ENCODE data around the gene FXYD3. TPM values are rescaled to one million over a fixed set of nuclear protein-coding genes. Genes with fewer than 3 reads are reported as not detected.
A peak's percentile ranks its signal among the peaks of the same experiment; 100 is the strongest.

The FXYD3 gene
- total RNA-seq, 2 experiments from 2014 or later, result not detected

GRCh38 chr19:35132254-35132653 lies 16.6 kb downstream of the FXYD3 start:
- intact Hi-C loops (cut with micrococcal nuclease), result no loop called here
- Mint-ChIP-seq H3K27me3 (no peaks in the 10 kb centered on the region), H3K9me3 (no peaks in the 10 kb centered on the region), H3K4me1 (ENCODE audit: low read depth) (peaks cover 3% of the 10 kb centered on the region), H3K36me3 (no peaks in the 10 kb centered on the region), H3K27ac (no peak overlapping the region), H3K4me3 (no peak overlapping the region)
- no peak for DNase-seq
- POLR2A ChIA-PET, result no interaction called here
- CTCF ChIA-PET, result no interaction called here

- ChIA-PET CTCF (interaction anchor here (3.2 to 5.5 kb wide), 3 partner anchors 8 to 66 kb away, joined by 16 to 59 read pairs (median 29); no protein-coding TSS in a partner anchor), POLR2A (no interaction called here)
- intact Hi-C loops (cut with micrococcal nuclease), result no loop called here
- no peaks in the 10 kb centered on the region for H3K9me3 Mint-ChIP-seq
- no peak for DNase-seq
- peaks cover 3% of the 10 kb centered on the region for H3K4me1 Mint-ChIP-seq (ENCODE audit: low read depth)
- no peaks in the 10 kb centered on the region for H3K27me3 Mint-ChIP-seq
- H3K27ac Mint-ChIP-seq, result no peak overlapping the region
- no peaks in the 10 kb centered on the region for H3K36me3 Mint-ChIP-seq
- H3K4me3 Mint-ChIP-seq, result no peak overlapping the region
These were observed 18.2 kb downstream of the FXYD3 start for GRCh38 chr19:35133826-35134225.

GRCh38 chr19:35134601-35135242 lies 19.1 kb downstream of the FXYD3 start, which contains the start of gene LGI4:
TSS of gene LGI4 (minus strand) at chr19:35135059. CDS start at chr19:35134680, 379 bp downstream.
- ChIA-PET POLR2A (no interaction called here), CTCF (interaction anchor here (0.9 to 5.5 kb wide), 12 partner anchors 9 to 117 kb away, joined by 3 to 59 read pairs (median 6); partner anchors contain the start of gene FXYD5)
- Mint-ChIP-seq H3K4me1 (ENCODE audit: low read depth) (peaks cover 3% of the 10 kb centered on the region), H3K36me3 (no peaks in the 10 kb centered on the region), H3K9me3 (no peaks in the 10 kb centered on the region), H3K27me3 (no peaks in the 10 kb centered on the region), H3K27ac (no peak within 1 kb of the TSS), H3K4me3 (no peak within 1 kb of the TSS)
- no peak for DNase-seq
- intact Hi-C loops (cut with micrococcal nuclease), result loop anchor here (1.0 kb wide), 2 partner anchors 20 to 67 kb away; no protein-coding TSS in a partner anchor

- H3K4me1 Mint-ChIP-seq (ENCODE audit: low read depth), result peaks cover 3% of the 10 kb centered on the region
- POLR2A ChIA-PET, result no interaction called here
- DNase-seq, result peak; percentile 82
- intact Hi-C loops (cut with micrococcal nuclease), result loop anchor here (1.0 kb wide), 2 partner anchors 21 to 68 kb away; no protein-coding TSS in a partner anchor
- no peaks in the 10 kb centered on the region for H3K9me3 Mint-ChIP-seq
- no peaks in the 10 kb centered on the region for H3K36me3 Mint-ChIP-seq
- no peak overlapping the region for H3K27ac Mint-ChIP-seq
- H3K27me3 Mint-ChIP-seq, result no peaks in the 10 kb centered on the region
- no peak overlapping the region for H3K4me3 Mint-ChIP-seq
- CTCF ChIA-PET, result interaction anchor here (0.6 to 5.5 kb wide), 18 partner anchors 10 to 123 kb away, joined by 3 to 59 read pairs (median 4); partner anchors contain the start of gene FXYD5
These were observed 19.8 kb downstream of the FXYD3 start for GRCh38 chr19:35135389-35135909.

GRCh38 chr19:35136231-35136630 lies 20.6 kb downstream of the FXYD3 start:
- Mint-ChIP-seq H3K4me1 (ENCODE audit: low read depth) (peaks cover 8% of the 10 kb centered on the region), H3K27me3 (no peaks in the 10 kb centered on the region), H3K9me3 (no peaks in the 10 kb centered on the region), H3K27ac (no peak overlapping the region), H3K36me3 (no peaks in the 10 kb centered on the region), H3K4me3 (no peak overlapping the region)
- DNase-seq, result no peak
- POLR2A ChIA-PET, result no interaction called here
- CTCF ChIA-PET, result interaction anchor here (0.6 to 5.5 kb wide), 16 partner anchors 10 to 92 kb away, joined by 3 to 59 read pairs (median 5); partner anchors contain the start of gene FXYD5
- intact Hi-C loops (cut with micrococcal nuclease), result no loop called here

- no peak for DNase-seq
- H3K27ac Mint-ChIP-seq, result no peak overlapping the region
- no peak overlapping the region for H3K4me3 Mint-ChIP-seq
- H3K9me3 Mint-ChIP-seq, result no peaks in the 10 kb centered on the region
- ChIA-PET POLR2A (no interaction called here), CTCF (interaction anchor here (0.5 to 5.5 kb wide), 8 partner anchors 11 to 209 kb away, joined by 3 to 59 read pairs (median 16); no protein-coding TSS in a partner anchor)
- H3K36me3 Mint-ChIP-seq, result no peaks in the 10 kb centered on the region
- H3K27me3 Mint-ChIP-seq, result no peaks in the 10 kb centered on the region
- intact Hi-C loops (cut with micrococcal nuclease), result no loop called here
- peaks cover 16% of the 10 kb centered on the region for H3K4me1 Mint-ChIP-seq (ENCODE audit: low read depth)
These were observed 21.5 kb downstream of the FXYD3 start for GRCh38 chr19:35136977-35137702.

- ChIA-PET CTCF (interaction anchor here (2.8 to 5.5 kb wide), 2 partner anchors 71 to 94 kb away, joined by 16 to 59 read pairs; no protein-coding TSS in a partner anchor), POLR2A (no interaction called here)
- Mint-ChIP-seq H3K4me3 (no peak within 1 kb of the TSS), H3K27ac (no peak within 1 kb of the TSS), H3K4me1 (ENCODE audit: low read depth) (peaks cover 19% of the 10 kb centered on the region), H3K36me3 (no peaks in the 10 kb centered on the region), H3K27me3 (no peaks in the 10 kb centered on the region), H3K9me3 (no peaks in the 10 kb centered on the region)
- DNase-seq, result no peak
- intact Hi-C loops (cut with micrococcal nuclease), result no loop called here
These were observed 22.8 kb downstream of the FXYD3 start, which contains the start of gene FXYD1 for GRCh38 chr19:35138305-35138892. TSS of gene FXYD1 (plus strand) at chr19:35138824. CDS start at chr19:35140080, 1,256 bp downstream.

GRCh38 chr19:35140207-35140961 lies 24.8 kb downstream of the FXYD3 start:
- DNase-seq, result no peak
- Mint-ChIP-seq H3K9me3 (no peaks in the 10 kb centered on the region), H3K27ac (no peak overlapping the region), H3K27me3 (no peaks in the 10 kb centered on the region), H3K4me1 (ENCODE audit: low read depth) (peaks cover 33% of the 10 kb centered on the region), H3K4me3 (no peak overlapping the region), H3K36me3 (no peaks in the 10 kb centered on the region)
- intact Hi-C loops (cut with micrococcal nuclease), result loop anchor here (5.0 kb wide), 2 partner anchors 98 to 127 kb away; partner anchors contain the start of genes HPN and USF2
- ChIA-PET CTCF (interaction anchor here (0.6 to 6.3 kb wide), 13 partner anchors 13 to 207 kb away, joined by 3 to 81 read pairs (median 6); partner anchors contain the start of gene FXYD5), POLR2A (interaction anchor here (1.1 to 2.5 kb wide), 2 partner anchors 14 to 74 kb away, joined by 4 to 20 read pairs; partner anchors contain the start of gene FXYD5)

- CTCF ChIA-PET, result interaction anchor here (0.6 to 6.3 kb wide), 35 partner anchors 9 to 407 kb away, joined by 3 to 81 read pairs (median 4); partner anchors contain the start of genes FXYD5 and USF2
- no peaks in the 10 kb centered on the region for H3K9me3 Mint-ChIP-seq
- H3K36me3 Mint-ChIP-seq, result no peaks in the 10 kb centered on the region
- peaks cover 30% of the 10 kb centered on the region for H3K4me1 Mint-ChIP-seq (ENCODE audit: low read depth)
- no peak overlapping the region for H3K27ac Mint-ChIP-seq
- DNase-seq, result peak; percentile 99
- no peaks in the 10 kb centered on the region for H3K27me3 Mint-ChIP-seq
- H3K4me3 Mint-ChIP-seq, result peak overlapping the region; percentile 71
- POLR2A ChIA-PET, result interaction anchor here (0.8 to 2.5 kb wide), 4 partner anchors 13 to 75 kb away, joined by 3 to 20 read pairs (median 4); partner anchors contain the start of gene FXYD5
- intact Hi-C loops (cut with micrococcal nuclease), result loop anchor here (5.0 kb wide), 2 partner anchors 99 to 126 kb away; partner anchors contain the start of genes HPN and USF2
These were observed 25.6 kb downstream of the FXYD3 start for GRCh38 chr19:35140962-35141836.

All from activated CD4-positive, alpha-beta memory T cell treated with anti-CD3 and anti-CD28 coated beads for 36 hours (primary cell).